ENCODE results near the gene PGAP1. TPM values are rescaled to one million over a fixed set of nuclear protein-coding genes. Genes with fewer than 3 reads are reported as not detected.

Gene PGAP1
- polyA plus RNA-seq, 1 experiment: 2.5 TPM

- CTCF ChIA-PET: interaction anchor here (0.8 kb wide), 1 partner anchor 149 kb away, joined by 3 read pairs; no protein-coding TSS in a partner anchor
Measured at GRCh38 chr2:196963961-196964360, 37.5 kb upstream of the PGAP1 start.

GRCh38 chr2:196963043-196963442, 36.5 kb upstream of the PGAP1 start:
- no peak for DNase-seq (ENCODE audit: low read depth)
- no peak for TF ChIP-seq CTCF (IDR thresholded peaks at IDR 0.05; ENCODE audit: insufficient read depth, low read depth, low read length)
- CTCF ChIA-PET: interaction anchor here (1.7 kb wide), 1 partner anchor 8 kb away, joined by 6 read pairs; no protein-coding TSS in a partner anchor
- H3K36me3 ChIP-seq (ENCODE audit: control insufficient read depth, insufficient read depth, low read length): no peaks in the 10 kb centered on the region
- POLR2A ChIA-PET: no interaction called here
- H3K4me3 ChIP-seq (ENCODE audit: low read depth, low read length): no peak overlapping the region
- H3K27me3 ChIP-seq (ENCODE audit: control insufficient read depth, insufficient read depth, low read length): no peaks in the 10 kb centered on the region

More at GRCh38 chr2:196963961-196964360, 37.5 kb upstream of the PGAP1 start:
- H3K27me3 ChIP-seq (ENCODE audit: control insufficient read depth, insufficient read depth, low read length): no peaks in the 10 kb centered on the region
- TF ChIP-seq CTCF (IDR thresholded peaks at IDR 0.05; ENCODE audit: insufficient read depth, low read depth, low read length): no peak
- DNase-seq (ENCODE audit: low read depth): no peak
- no peak overlapping the region for H3K4me3 ChIP-seq (ENCODE audit: low read depth, low read length)
- H3K36me3 ChIP-seq (ENCODE audit: control insufficient read depth, insufficient read depth, low read length): no peaks in the 10 kb centered on the region
- POLR2A ChIA-PET: no interaction called here

- DNase-seq (ENCODE audit: low read depth): no peak
- ChIA-PET POLR2A (no interaction called here), CTCF (interaction anchor here (1.7 kb wide), 1 partner anchor 9 kb away, joined by 6 read pairs; no protein-coding TSS in a partner anchor)
- no peak for TF ChIP-seq CTCF (IDR thresholded peaks at IDR 0.05; ENCODE audit: insufficient read depth, low read depth, low read length)
- Histone ChIP-seq H3K4me3 (ENCODE audit: low read depth, low read length) (no peak overlapping the region), H3K36me3 (ENCODE audit: control insufficient read depth, insufficient read depth, low read length) (no peaks in the 10 kb centered on the region), H3K27me3 (ENCODE audit: control insufficient read depth, insufficient read depth, low read length) (no peaks in the 10 kb centered on the region)
Measured at GRCh38 chr2:196962325-196962724, 35.8 kb upstream of the PGAP1 start.

- no peak for DNase-seq (ENCODE audit: low read depth)
- H3K36me3 ChIP-seq (ENCODE audit: control insufficient read depth, insufficient read depth, low read length): no peaks in the 10 kb centered on the region
- CTCF ChIA-PET: interaction anchor here (1.7 kb wide), 1 partner anchor 9 kb away, joined by 6 read pairs; no protein-coding TSS in a partner anchor
- TF ChIP-seq CTCF (IDR thresholded peaks at IDR 0.05; ENCODE audit: insufficient read depth, low read depth, low read length): no peak
- no peaks in the 10 kb centered on the region for H3K27me3 ChIP-seq (ENCODE audit: control insufficient read depth, insufficient read depth, low read length)
- no peak overlapping the region for H3K4me3 ChIP-seq (ENCODE audit: low read depth, low read length)
- POLR2A ChIA-PET: no interaction called here
Measured at GRCh38 chr2:196961889-196962288, 35.4 kb upstream of the PGAP1 start.

GRCh38 chr2:196959734-196960338, 33.3 kb upstream of the PGAP1 start:
- Histone ChIP-seq H3K27me3 (ENCODE audit: control insufficient read depth, insufficient read depth, low read length) (no peaks in the 10 kb centered on the region), H3K4me3 (ENCODE audit: low read depth, low read length) (no peak overlapping the region), H3K36me3 (ENCODE audit: control insufficient read depth, insufficient read depth, low read length) (no peaks in the 10 kb centered on the region)
- DNase-seq (ENCODE audit: low read depth): no peak
- TF ChIP-seq CTCF (IDR thresholded peaks at IDR 0.05; ENCODE audit: insufficient read depth, low read depth, low read length): no peak
- POLR2A ChIA-PET: no interaction called here
- CTCF ChIA-PET: no interaction called here
